GM12872 (cell line): ENCODE data around the gene AFAP1.

Experiments
- TF ChIP-seq, protein P1 (sequence below): IDR thresholded peaks from 3 replicates; pipeline ENCODE4 v1.5.1; 2011; ENCODE audit warnings: low read depth, mild to moderate bottlenecking, low read length, moderate library complexity; ENCODE audit not compliant: insufficient read depth

Gene AFAP1

DNA sequence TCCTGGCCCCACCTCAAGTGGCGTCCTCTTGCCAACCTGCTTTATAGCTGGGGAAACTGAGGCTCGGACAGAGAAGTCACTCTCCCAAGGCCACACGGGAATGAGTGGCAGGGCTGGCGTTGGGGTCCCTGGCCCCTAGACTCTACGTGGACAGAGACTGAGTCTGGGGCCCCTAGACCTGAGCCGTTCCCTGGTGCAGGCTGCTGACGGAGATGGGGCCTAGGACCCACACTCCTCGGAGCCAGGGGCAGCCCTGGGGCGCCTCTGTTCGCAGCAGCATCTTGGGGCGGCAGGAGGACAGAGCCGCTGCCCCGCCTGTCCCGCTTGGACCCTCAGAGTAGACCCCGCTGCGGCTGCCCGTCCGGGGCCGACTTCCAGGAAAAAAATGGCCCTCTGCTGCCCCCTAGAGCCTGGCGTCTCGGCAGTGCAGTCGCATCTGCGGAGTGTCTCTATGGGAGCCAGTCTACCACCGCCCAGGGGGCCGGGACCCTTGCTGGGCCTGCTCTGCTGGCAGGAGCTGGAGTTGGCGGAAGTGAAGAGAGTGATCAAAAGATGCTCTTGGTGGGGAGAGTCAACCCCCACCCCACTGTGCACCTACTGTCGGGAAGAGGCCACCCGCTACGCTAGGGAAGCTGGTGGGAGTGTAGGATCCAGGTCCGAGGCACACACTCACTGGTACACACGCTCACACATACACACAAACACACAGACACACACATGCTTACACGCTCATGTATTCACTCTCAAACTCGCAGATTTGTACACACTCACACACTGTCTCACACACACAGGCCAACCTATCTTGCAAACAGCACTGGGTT lies 220.1 kb downstream of the AFAP1 start:
- TF ChIP-seq, protein P1, sequence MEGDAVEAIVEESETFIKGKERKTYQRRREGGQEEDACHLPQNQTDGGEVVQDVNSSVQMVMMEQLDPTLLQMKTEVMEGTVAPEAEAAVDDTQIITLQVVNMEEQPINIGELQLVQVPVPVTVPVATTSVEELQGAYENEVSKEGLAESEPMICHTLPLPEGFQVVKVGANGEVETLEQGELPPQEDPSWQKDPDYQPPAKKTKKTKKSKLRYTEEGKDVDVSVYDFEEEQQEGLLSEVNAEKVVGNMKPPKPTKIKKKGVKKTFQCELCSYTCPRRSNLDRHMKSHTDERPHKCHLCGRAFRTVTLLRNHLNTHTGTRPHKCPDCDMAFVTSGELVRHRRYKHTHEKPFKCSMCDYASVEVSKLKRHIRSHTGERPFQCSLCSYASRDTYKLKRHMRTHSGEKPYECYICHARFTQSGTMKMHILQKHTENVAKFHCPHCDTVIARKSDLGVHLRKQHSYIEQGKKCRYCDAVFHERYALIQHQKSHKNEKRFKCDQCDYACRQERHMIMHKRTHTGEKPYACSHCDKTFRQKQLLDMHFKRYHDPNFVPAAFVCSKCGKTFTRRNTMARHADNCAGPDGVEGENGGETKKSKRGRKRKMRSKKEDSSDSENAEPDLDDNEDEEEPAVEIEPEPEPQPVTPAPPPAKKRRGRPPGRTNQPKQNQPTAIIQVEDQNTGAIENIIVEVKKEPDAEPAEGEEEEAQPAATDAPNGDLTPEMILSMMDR: peak; percentile 76

DNA sequence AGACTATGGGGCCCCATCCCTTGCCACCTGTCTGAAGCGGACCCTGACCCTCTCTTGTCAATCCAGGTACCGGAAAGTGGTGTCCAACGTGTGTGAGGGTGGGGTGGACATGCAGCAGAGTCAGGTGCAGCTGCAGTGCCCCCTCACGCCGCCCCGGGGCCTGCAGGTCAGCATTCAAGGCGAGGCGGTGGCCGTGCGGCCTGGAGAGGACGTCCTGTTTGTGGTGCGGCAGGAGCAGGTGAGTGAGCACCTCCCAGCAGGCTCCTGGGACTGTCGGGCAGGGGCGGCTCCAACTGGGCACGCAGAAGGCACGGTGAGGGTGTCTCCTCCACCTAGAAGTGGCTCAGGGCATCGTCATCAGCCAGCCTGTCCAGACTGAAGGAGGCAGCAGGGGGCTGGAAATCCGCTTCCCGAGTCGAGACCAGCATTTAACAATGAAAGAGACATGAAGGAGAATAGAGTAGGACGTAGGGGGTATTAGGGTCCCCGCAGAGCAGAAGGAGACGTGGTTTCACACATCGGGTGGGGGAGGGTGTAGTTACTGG lies 221.6 kb downstream of the AFAP1 start:
- TF ChIP-seq, protein P1: no peak

DNA sequence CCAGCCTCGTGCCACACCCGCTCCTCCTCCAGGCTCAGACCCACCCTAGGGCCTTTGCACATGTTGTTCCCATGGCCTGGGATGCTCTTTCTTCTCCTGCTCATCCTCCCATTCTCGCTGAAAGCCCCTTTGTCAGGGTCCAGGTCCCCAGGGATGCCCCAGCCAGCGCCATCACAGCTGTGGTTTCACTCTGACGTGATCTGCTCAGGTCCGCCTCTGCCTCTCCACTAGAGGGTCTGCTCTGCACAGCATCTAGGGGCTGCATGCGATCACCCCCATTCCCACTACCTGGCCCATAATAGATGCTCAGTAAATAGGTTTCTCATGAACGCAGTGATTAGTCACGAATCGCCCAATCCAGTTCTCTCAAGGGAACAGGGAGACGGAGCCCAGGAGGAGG lies 222.5 kb downstream of the AFAP1 start:
- TF ChIP-seq, protein P1: no peak

DNA sequence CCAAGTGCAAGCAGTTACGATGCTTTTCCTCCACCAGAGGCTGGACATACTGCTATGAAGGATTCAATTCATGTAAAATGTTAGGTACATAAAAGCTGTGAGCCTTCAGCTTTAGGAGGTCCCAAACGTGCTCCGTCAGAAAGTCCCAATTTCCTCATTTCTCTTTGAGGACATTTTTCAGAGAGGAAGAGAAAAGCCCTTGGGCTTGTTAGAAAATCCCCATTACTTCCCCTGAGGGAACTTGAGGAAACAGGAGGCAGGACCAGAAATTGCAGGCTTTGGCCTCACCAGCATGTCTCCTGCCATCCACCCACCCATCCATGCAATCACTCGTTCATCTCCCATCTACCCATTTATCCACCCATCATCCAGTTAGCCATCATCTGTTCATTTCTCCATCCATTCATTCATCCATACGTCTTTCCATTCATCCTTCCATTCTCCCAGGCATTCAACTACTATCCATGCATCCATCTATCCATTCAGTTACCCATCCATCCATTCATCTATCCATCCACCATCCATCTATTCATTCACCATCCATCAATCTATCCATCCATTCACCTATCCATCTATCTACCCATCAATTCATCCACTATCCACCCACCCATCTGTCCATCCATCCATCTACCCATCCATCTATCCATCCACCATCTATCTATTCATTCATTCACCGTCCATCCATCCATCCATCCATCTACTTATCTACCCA lies 223.5 kb downstream of the AFAP1 start:
- TF ChIP-seq, protein P1: no peak

DNA sequence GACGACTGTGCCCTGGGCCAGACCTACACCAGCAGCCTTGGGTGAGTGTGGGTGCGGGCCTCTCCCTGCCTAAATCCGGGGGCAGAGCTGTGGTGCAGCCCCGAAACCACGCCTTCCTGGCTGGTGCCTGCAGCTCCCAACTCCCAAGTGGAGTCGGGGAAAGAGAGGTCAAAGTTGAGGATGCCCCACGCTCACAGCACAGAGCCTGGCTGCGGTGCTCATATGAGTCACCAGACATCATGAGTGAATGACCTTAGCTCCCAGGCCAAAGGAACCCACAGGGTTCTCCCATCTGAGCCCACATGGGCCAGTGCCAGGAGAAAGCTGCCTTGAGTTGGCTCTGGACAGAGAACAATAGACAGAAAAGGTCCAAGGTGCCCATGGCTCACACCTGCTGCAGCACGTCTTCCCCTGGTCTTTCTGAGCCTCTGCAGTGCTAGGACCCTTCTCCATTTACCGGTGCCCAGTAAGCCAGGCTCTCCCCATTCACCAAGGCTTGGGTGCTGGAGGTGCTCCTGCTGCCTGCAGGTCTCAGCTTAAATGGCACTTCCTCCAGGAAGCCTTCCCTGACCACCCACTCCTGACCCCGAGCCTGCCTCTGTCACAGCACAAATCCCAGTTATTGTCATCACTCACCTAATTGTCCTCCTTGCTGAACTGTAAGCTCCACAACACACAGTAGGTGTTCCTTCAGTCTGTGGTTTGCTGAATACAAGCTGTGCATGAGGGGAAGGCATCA lies 224.2 kb downstream of the AFAP1 start:
- TF ChIP-seq, protein P1: no peak

DNA sequence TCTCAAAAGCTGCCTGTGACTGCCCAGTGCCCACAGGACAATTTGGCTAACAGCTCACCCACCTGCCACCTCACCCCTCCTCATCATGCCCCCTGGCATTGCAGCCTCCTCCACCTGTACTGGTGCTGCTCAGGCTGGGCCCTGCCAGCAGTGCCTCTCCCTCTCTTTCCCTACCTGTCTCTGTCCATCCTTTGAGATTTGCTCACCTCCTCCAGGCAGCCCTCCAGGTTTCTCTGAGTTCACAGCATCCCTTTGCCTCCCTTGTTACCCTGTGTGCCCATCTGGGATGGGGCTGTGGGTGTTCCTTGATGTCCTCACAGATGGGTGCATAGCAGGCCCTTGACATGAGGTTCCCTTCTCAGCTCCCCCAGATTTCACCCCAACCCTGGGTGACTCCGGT lies 224.9 kb downstream of the AFAP1 start:
- TF ChIP-seq, protein P1: no peak

DNA sequence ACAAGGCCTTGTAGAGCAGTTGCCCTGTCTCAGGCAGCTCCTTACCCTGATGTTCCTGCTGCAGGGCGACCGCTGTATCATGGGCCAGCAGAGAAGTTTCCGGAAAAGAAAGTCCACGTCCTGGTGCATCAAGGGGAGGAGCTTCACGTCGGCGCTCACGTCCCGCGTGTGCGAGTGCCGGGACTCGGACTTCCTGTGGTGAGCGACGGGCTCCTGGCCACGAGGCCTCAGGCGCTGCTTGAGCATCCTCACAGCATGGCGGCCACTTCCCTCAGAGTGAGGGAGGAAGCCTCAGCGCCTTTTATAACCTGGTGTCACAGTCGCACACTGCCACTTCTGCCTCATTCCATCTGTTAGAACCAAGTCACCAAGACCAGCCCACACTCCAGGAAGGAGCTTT lies 225.5 kb downstream of the AFAP1 start:
- TF ChIP-seq, protein P1: no peak
